ENCODE data around the gene SIRPD.
A peak's percentile ranks its signal among the peaks of the same experiment; 100 is the strongest.
"Not testable (repeated sequence)": the region's sequence is repeated elsewhere in the genome, so short reads cannot be mapped to it uniquely, and the experiment has no call there.

Gene SIRPD

GRCh38 chr20:1536893-1537730 lies 20.4 kb downstream of the SIRPD start:
- DNase-seq: no peak

DNA sequence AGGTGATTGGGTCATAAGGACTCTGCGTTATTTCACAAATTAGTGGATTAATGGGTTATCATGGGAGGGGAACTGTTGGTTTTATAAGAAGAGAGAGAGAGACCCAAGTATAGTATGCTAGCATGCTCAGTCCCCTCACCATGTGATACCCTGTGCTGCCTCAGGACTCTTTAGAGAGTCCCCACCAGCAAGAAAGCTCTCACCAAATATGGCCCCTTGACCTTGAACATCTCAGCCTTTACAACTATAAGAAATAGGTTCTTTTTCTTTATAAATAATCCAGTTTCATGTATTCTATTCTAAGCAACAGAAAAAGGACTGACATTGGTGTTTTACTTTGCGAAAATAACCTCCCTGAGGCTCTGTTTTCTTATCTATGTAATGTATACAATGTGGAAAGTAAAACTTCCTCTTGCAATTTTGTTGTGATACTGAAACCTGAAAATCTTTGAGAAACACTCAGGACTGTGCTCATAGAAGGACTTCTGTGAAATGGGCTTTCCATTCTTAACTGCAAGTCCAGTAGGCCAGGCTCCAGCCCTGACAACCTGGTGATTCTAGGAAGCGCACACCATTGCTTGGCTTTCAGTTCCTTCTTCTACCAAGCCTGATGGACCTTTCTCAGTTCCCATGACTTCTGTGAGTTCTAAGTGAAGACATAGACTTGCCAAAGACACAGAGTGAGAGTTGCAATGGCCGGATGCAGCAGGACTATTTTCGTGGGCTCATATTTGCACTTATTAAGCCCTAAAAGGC lies 21.9 kb downstream of the SIRPD start:
- no peak for DNase-seq

DNA sequence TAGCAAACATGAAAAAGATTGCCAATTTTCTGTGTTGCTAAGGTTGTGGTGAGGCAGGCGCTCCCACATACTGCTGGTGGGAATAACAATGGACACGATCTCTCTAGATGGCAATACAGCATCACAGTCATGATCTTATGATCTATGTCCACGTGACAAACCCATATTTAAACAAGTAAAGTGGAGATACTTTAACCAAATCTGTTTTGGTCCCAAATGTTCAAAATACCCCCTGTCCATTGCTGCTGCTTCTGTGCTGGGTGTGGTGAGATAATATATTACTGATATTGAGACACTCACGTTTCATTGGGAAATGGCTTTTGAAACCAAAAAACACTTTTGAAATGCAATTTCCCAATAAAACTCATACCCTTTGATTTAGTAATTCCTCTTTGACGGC lies 23.0 kb downstream of the SIRPD start:
- no peak for DNase-seq

DNA sequence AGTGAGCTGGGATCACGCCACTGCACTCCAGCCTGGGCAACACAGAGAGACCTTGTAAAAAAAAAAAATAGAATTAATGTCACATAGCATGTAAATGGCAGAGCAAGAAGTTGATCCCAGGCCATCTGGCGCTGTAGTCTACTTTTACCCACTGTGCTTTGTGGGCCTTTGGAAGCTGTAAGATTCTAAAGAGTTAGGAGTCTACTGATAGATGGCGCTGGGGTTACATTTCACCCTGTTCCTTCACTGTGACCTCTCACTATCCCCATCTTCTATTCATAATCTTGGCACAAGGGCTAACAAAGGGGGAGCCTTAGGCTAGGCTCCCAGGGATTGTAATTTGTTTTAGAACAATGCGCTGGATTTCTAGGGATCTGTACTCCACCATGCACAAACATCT lies 24.4 kb downstream of the SIRPD start:
- no peak for DNase-seq

DNA sequence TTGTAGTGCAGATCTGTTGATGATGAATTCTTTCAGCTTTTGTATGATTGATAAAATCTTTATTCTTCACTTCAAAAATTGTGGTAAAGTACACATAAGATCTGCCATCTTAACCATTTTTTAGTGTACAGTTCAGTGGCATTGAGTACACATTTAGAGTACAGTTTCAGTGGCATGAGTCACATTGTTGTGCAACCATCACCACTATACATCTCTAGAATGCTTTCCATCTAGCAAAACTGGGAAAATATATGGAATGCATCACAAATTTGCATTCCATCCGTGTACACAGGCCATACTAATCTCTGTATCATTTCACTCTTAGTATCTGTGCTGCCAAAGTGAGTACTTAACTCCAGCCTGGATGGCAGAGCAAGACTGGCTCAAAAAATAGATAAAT lies 28.7 kb downstream of the SIRPD start:
- DNase-seq: no peak

- no peak for DNase-seq
Measured at GRCh38 chr20:1527923-1528322, 29.6 kb downstream of the SIRPD start.

DNA sequence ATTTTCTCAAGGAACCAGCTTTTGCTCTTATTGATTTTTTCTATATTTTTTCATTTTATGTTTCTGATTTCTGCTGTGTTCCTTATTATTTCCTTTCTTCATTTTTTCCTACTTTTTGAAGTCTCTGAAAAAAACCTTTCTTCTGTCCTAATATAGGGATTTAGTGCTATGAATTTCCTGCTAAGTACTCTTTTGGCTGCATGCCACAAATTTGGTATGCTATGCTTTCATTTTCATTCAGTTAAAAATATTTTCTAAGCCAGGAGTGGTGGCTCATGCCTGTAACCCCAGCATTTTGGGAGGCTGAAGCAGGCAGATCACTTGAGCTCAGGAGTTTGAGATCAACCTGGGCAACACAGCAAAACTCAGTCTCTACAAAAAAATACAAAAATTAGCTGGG lies 30.6 kb downstream of the SIRPD start:
- no peak for DNase-seq

DNA sequence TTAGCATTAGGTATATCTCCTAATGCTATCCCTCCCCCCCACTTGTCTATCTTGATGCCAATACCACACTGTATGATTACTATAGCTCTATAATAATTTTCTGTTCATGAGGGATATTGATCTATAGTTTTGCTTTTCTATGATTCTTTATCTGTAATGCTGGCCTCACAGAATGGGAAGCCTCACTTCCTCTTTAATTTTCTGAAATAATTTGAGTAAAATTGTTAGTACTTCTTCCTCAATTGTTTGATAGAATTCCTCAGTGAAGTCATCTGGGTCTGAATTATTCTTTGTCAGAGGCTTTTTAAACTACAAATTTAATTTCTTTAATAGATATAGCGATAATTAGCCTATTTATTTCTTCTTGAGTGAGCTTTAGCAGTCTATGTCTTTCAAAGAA lies 31.2 kb downstream of the SIRPD start:
- no peak for DNase-seq

DNA sequence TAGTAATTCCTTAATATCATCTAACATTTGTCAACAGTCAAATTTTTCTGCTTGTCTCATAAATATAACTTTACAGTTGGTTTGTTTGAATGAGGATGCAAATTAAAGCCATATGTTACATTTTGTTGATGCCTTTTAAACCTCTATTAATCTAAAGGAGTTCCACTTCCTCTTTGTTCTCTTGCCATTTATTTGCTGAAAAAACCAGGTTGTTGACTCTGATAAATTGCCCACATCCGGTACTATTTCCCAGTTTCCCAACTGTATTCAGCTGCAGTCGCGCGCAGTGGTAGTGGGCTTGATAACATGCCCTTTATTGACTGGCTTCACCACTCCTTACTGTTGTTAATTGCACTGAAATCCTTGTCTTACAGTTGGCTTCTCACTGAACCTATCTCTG lies 33.5 kb downstream of the SIRPD start:
- DNase-seq: no peak

- DNase-seq: no peak
Measured at GRCh38 chr20:1517010-1517409, 40.5 kb downstream of the SIRPD start.

GRCh38 chr20:1513801-1514200 lies 43.7 kb downstream of the SIRPD start:
- no peak for DNase-seq

DNA sequence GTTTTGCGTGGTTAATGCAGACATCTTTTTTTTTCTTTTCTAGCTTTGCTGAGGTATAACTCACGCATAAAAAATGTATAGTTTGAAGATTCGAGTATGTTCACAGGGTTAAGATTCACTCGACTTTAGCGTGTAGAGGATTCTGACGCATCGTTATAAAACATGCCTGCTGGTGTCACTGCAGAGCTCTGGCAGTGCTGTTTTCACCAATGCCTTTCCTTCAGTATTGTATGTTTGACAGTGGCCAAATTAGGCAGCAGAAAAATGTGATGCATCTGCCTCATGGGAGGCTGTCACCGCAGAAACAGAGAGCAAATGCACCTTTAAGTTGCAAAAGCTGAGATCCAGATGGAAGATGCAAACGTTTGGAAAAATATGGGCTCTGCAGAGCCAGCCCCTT lies 48.3 kb downstream of the SIRPD start:
- no peak for DNase-seq

DNA sequence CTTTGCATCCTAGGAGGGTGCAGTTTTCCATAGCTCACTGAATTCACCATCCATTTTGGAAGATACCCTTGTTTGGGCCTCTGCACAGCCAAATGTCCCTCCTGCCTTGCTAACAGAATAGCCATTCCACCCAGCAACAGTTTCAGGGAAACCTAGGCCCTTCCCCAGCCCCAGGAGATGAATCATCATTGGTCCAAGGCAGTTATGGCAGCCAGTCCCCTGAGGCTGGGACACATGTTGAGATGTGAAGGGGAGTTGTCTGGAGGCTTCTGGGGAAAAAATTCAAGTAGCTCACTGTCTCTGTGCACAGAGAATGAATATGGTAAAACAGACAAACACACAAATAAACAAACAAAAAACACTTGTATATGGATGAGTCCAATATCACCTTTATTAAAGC lies 48.9 kb downstream of the SIRPD start:
- DNase-seq: no peak

GRCh38 chr20:1507276-1507675 lies 50.2 kb downstream of the SIRPD start:
- DNase-seq: no peak

DNA sequence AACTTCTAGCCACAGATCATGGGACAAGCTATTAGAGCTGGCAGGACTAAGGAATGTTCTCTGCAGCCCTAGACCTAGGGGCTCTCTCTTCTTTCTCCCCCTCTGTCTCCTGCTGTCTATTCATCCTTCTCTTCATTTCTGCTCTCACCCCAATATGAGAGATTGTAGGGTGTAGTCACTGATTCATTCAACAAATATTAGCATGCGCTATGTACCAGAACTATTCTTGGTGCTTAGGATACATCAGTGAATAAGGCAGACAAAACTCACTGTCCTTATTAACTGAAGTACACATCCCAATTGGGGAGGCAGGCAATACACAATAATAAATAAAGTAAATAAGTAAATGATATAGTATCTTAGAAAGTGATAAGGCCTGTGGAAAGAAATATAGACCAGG lies 51.6 kb downstream of the SIRPD start:
- no peak for DNase-seq

- DNase-seq: no peak
Measured at GRCh38 chr20:1505361-1505760, 52.1 kb downstream of the SIRPD start.

DNA sequence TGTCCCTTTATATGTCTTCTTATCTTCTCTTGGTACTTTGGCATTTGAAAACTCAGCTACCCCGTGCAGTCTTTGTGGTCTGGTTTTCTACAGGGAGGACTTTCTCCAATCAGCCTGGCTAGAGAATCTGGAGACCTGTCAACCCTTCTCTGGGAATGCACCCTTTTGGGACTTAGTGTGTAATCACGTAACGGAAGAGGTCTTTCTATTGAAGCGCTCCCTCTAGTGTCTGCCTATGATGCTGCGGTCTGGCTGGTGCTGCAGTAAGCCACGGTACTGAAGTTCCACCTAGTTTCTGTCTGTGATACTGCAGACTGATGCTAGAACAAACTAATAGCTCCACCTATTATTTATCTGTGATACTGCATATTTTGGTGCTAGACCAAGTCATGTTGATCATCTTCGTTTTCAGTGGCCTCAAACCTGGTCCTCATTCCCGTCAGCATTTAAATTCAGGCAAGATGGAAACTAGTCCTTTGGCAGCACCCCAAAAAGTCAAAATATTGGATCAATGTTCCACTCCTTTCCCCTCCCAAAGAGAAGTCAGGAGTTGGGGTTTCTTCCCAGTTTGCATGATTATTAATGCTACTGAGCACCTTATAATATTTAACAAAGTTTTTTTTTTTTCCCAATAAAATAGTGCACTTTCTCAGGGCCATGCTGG lies 53.8 kb downstream of the SIRPD start:
- DNase-seq: peak; percentile 75

GRCh38 chr20:1500496-1500895 lies 57.0 kb downstream of the SIRPD start:
- peak; percentile 15 for DNase-seq

DNA sequence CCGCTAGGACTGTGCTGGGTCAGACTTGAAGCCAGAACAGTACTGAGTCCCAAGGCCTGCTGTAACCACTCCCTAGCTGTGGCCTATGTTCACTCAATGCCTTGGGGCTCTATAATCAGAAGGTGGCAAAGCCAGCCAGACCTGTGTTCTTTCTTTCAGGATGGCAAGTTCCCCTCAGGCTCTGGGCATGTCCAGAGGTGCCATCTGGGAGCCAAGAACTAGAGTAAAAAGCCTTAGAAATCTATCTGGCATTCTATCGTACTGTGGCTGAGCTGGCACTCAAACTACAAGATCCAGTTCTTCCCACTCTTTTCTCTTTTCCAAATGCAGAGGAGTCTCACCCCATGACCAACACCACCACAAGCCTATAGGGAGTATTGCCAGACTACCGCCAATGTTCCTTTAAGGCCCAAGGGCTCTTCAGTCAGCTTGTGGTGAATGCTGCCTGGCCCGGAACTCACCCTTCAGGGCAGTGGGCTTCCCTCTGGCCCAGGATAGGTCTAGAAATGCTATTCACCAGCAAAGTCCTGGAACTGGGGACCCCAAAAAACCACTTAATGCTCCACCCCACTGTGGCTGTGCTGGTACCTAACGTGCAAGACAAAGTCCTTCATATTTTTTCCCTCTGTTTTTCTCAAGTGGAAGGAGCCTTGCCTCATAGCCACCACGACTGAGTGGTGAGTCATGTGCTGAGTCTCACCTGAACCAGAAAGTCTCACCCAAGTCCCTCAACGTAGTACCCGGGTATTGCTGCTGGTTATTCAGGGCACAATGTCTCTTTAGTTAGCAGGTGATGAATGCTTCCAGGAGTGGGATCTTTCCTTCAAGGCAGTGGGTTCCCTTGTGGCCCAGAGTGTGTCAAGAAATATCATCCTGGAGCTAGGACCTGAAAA lies 57.7 kb downstream of the SIRPD start:
- DNase-seq: no peak

DNA sequence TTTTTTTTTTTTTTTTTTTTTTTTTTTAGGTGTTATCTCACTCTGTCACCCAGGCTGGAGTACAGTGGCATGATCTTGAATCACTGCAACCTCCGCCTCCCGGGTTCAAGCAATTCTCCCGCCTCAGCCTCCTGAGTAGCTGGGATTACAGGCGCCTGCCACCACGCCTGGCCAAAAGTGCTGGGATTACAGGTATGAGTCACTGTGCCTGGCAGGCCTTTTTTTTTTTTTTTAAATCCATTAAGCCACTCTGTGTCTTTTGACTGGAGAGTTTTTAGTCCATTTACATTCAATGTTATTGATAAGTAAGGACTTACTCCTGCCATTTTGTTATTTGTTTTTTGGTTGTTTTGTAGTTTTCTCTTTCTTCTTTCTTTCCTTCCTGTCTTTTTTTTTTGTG lies 60.1 kb downstream of the SIRPD start:
- DNase-seq: not testable (repeated sequence)

GRCh38 chr20:1496930-1497329 lies 60.6 kb downstream of the SIRPD start:
- no peak for DNase-seq

DNA sequence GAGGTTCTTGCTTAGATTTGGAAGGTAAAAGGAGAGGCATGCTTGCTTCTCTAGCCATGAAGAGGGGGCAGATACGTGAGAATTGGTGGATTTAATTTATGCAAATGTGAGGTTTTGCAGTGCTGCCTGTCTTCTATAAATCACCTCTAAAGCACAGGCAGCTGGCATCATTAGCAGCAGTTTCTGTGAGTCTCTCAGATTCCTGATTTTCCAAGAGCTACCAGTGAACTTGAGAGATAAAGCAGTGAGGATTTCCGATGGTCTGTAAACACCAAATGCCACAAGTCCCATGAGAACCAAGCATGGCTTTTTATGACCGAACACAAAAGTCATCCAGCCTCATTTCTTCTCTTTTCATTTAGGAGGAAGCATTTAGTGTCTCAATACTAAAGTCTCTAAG lies 63.1 kb downstream of the SIRPD start:
- DNase-seq: no peak

- DNase-seq: no peak
Measured at GRCh38 chr20:1493536-1493935, 64.0 kb downstream of the SIRPD start.
